Hematopoietic multipotent progenitor cell treated with erythropoietin and hydrocortisone succinate and interleukin-3 and kit ligand, for 15 days (in vitro differentiated cells): Measurements from ENCODE around the gene PPP1R14D.
"Not testable (repeated sequence)": the region's sequence is repeated elsewhere in the genome, so short reads cannot be mapped to it uniquely, and the experiment has no call there.

Source experiments
- DNase-seq: peaks from one replicate; pipeline ENCODE4 v3.0.0-alpha.2; 2015; ENCODE audit warnings: low spot score

Gene PPP1R14D

GRCh38 chr15:40828447-40829036 is at the start of gene PPP1R14D:
PPP1R14D (minus strand) TSS chr15:40828708; CDS start chr15:40828641, 67 bp downstream.
- DNase-seq: no peak

DNA sequence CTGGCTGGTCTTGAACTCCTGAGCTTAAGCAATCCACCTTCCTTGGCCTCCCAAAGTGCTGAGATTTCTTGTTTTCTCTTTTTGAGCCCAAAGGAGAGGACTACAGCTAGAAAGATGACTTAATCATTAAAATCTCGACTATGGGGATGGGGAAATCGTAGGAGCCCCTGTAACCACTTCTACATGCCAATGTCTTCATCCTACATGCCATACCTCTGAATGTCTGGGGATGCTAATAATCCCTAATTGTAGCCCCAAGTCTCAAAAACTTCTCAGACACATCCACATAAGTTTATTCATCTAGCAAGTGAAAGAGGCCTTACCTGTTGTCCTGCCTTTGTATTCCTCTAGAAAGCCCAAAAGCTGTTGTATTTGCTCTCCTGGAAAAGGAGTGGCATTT is 49.2 kb upstream of the PPP1R14D start:
- no peak for DNase-seq

DNA sequence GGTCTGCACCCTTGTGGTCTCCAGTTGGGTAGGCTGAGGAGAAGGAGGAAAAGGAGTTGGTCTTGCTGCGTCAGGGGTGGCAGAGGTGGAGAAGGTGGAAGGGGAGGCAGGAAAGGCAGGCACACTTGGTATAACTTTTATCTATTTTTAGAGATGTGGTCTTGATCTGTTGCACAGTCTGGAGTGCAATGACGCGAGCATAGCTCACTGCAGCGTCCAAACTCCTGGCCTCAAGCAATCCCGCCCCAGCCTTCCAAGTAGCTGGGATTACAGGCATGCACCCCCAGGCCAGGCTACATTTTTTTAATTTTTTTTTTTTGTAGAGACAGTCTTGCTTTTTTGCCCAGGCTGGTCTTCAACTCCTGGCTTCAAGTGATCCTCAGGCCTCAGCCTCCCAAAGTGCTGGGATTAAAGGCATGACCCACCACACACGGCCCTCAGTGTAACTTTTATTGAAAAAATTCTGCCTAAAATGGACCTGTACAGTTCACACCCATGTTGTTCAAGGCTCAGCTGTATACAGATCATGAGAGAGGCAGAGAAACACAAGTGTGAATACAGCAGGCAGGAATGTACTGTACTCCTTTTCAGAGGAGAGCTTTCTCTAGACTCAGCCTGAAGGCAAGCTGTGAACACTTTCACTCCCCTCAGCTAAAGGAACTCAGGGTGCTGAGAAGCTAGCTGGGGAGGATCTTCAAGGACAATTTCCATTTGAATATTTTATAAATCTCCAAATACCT is 47.7 kb upstream of the PPP1R14D start:
- DNase-seq: no peak

- DNase-seq: peak; percentile 67
Observed at GRCh38 chr15:40873694-40874561, 45.4 kb upstream of the PPP1R14D start, which contains the start of gene RHOV. RHOV (minus strand) TSS chr15:40874234; CDS start chr15:40874139, 95 bp downstream.

- DNase-seq: no peak
Observed at GRCh38 chr15:40872791-40873693, 44.5 kb upstream of the PPP1R14D start.

DNA sequence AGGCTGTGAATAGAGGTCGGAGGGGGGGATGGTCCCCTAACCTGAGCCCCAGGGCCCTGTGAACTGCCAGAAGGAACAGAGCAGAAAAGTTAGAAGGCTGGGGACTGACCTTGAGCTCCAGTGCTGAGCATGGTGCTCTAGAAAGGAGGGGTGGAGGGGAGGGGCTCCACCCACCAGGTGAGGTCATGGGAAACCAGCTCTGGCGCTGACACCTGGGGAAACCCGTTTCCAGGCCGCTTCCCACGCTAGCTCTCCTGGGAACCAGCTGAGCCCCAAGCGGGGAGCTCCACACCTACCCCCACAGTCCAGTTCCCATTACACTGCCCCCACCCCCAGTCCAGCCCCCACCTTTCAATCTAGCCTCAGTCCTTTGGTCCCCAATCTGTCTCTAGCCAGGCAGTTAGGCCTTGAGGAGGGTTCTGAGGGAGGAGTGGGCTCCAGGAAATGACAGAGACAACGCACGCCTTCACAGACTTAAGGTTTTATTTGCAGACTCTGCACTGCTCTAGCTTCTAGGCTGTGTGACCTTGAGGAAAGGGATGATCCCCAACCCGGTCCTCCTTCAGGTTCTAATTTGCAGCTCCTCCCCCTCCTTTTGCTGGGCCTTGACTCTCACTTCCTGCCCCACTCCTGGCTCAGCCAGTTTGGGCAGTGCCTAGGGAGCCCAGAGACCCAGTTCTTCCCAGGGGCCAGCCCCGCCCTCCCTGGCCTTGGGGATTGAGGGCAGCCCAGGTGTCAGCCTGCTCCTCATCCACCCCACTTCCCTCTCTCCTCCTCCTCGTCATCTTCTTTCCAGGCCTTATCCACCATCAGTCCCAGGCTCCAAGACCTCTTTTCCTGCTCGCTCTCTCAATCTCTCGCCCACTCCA is 43.5 kb upstream of the PPP1R14D start:
- DNase-seq: no peak

DNA sequence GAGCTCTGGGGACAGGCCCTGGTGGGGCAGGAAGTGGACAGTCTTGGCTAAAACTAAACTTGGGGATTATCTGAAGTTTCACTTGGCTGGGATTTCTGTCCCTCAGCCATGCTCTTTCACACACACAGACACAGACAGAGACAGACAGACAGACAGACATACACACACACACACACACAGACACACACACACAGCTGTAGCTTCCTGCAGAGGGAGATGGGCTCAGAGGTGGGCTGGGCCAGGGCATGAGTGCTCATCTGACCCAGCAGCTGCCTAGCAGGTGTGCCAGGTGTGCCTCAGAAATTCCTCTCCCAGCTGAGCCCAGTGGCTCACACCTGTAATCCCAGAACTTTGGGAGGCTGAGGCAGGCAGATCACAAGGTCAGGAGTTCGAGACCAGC is 42.2 kb upstream of the PPP1R14D start:
- DNase-seq: no peak

GRCh38 chr15:40869686-40870085 is 41.2 kb upstream of the PPP1R14D start:
- no peak for DNase-seq

DNA sequence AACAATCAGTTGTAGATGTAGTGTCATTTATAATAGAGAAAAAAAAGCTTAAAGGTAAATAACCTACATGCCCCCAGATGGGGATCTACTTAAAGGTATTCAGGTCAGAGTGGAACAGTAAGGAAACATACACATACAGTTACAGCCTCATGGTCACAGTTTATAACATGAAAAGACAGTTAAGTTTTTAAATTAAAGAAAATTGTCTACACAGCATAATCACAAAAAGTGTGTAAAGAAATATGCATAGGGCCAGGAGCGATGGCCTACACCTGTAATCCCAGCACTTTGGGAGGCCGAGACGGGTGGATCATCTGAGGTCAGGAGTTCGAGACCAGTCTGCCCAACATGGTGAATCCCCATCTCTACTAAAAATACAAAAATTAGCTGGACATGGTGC is 38.7 kb upstream of the PPP1R14D start:
- DNase-seq: no peak

DNA sequence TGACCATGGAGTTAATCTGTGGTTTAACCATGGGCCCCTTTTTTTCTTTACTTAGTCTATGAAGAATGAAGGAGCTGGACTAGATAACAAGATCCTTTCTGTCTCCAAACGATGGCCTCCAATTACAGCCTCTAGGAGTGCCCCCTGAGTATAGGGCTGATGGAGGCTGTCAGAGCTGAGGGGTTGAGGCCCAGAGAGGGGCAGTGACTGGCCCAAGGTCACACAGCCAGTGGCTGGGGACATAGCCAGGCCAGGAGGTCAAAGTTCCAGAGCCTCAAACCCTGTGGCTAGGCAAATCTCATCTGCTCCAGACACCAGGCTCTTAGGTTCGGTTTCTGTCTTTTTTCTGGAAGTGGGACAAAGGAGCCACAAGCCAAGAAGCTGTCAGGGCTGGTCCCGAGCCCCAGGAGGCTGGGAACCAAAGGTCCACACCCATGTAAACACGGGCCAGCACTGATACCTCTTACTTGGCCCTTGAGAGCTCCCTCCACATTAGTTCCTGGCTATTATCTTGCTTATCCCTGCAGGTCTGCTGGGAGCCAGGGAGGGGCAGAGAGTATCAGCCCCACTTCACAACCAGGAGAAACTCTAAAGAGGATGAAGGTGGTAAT is 35.3 kb upstream of the PPP1R14D start:
- DNase-seq: no peak

- DNase-seq: not testable (repeated sequence)
Observed at GRCh38 chr15:40861147-40861546, 32.6 kb upstream of the PPP1R14D start.

DNA sequence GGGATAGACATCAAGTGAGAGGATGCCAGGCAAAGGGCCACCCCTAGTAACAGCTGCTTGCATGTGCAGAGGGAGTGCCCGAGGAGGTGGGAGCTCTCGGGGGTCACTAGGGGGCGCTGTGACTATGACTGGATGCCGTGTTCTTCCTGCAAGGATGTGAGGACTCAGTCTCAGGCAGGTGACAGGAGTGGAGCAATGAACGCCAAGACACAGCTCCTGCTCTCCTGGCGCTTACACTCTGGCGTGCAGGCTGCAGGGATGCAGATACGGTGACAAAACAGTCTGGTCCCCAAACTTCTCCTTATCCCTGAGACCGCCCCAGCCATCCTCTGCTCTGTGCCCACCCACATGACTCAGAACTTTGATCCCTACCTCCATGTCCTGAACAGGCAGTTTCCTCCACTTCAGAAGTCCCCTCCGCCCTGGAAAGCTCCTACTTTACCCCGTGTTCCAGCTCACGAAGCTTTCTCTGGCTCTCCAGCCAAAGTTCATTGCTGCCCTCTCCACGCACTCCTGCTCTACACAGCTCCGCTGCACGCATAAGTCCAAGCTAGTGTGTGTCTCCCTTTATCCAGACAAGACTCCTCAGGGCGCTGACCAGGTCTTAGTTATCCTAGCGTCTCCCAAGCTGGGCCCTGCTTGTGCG is 30.8 kb upstream of the PPP1R14D start:
- DNase-seq: peak; percentile 81

GRCh38 chr15:40858706-40859105 is 30.2 kb upstream of the PPP1R14D start:
- DNase-seq: no peak

GRCh38 chr15:40857601-40858341 is 29.3 kb upstream of the PPP1R14D start:
- peak; percentile 76 for DNase-seq

DNA sequence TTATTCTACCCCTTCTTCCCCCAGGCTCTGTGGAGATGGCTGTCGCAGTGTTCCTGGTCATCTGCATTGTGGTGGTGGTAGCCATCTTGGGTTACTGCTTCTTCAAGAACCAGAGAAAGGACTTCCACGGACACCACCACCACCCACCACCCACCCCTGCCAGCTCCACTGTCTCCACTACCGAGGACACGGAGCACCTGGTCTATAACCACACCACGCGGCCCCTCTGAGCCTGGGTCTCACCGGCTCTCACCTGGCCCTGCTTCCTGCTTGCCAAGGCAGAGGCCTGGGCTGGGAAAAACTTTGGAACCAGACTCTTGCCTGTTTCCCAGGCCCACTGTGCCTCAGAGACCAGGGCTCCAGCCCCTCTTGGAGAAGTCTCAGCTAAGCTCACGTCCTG is 28.2 kb upstream of the PPP1R14D start:
- DNase-seq: no peak

- no peak for DNase-seq
Observed at GRCh38 chr15:40855706-40856234, 27.3 kb upstream of the PPP1R14D start.

DNA sequence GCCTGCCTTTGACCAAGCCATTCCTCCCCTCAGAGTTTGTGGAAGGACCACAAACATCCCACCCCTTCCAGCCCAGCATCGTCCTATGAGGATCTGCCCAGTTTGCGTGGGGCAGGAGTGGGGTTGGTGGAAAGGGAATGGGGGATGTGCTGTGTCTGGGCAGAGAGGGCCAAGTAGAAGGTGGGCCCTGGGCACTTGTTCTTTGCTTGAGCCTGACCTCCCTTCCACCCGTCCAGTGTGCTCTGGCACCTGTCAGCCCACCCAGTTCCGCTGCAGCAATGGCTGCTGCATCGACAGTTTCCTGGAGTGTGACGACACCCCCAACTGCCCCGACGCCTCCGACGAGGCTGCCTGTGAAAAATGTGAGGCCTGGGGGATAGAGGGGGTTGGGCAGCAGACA is 25.7 kb upstream of the PPP1R14D start:
- DNase-seq: no peak

- DNase-seq: no peak
Observed at GRCh38 chr15:40853241-40853890, 24.9 kb upstream of the PPP1R14D start.
